Loucy (cell line): ENCODE data around the gene CDC14A.

Source experiments
- H2AFZ ChIP-seq: fragments of 200-600 bp; sonication (generic); 2 replicates; pipeline ENCODE4 v1.6.0; 2016; ENCODE audit warnings: antibody characterized with exemption, mild to moderate bottlenecking, low read length, moderate library complexity
- H3F3A ChIP-seq: fragments of 200-600 bp; 2 replicates; pipeline ENCODE4 v1.6.0; 2016; ENCODE audit warnings: antibody characterized with exemption, low read depth, mild to moderate bottlenecking
- H3K27me3 ChIP-seq: fragments of 200-600 bp; sonication (generic); 2 replicates; pipeline ENCODE4 v1.6.1; 2014; ENCODE audit warnings: low read length, mild to moderate bottlenecking; ENCODE audit not compliant: insufficient read depth, poor library complexity, severe bottlenecking
- H3K36me3 ChIP-seq: fragments of 200-600 bp; sonication (generic); 2 replicates; pipeline ENCODE4 v1.6.1; 2016; ENCODE audit warnings: low read length; ENCODE audit not compliant: insufficient read depth
- H3K4me1 ChIP-seq: fragments of 200-600 bp; sonication (generic); 2 replicates; pipeline ENCODE4 v1.5.1; 2014; ENCODE audit warnings: low read length, mild to moderate bottlenecking; ENCODE audit not compliant: insufficient read depth, poor library complexity, severe bottlenecking
- H3K4me2 ChIP-seq: fragments of 200-600 bp; sonication (generic); 2 replicates; pipeline ENCODE4 v1.6.0; 2014; ENCODE audit warnings: antibody characterized with exemption, low read length, low read depth, mild to moderate bottlenecking; ENCODE audit not compliant: poor library complexity, severe bottlenecking
- H3K4me3 ChIP-seq: fragments of 200-600 bp; sonication (generic); 2 replicates; pipeline ENCODE4 v1.5.1; 2014; ENCODE audit warnings: low read length, mild to moderate bottlenecking, mixed read lengths; ENCODE audit not compliant: poor library complexity, severe bottlenecking
- H3K79me2 ChIP-seq: fragments of 200-600 bp; sonication (generic); 2 replicates; pipeline ENCODE4 v1.6.1; 2014; ENCODE audit warnings: low read length; ENCODE audit not compliant: insufficient read depth
- H3K9ac ChIP-seq: fragments of 200-600 bp; sonication (generic); 2 replicates; pipeline ENCODE4 v1.6.0; 2014; ENCODE audit warnings: mild to moderate bottlenecking, low read depth, low read length, moderate library complexity; ENCODE audit not compliant: poor library complexity, severe bottlenecking
- H3K9me2 ChIP-seq: fragments of 200-600 bp; sonication (generic); replicated peaks from 2 replicates; pipeline ENCODE4 v1.6.1; 2016; ENCODE audit warnings: low read depth, low read length, mixed read lengths
- H3K9me3 ChIP-seq: fragments of 200-600 bp; sonication (generic); 2 replicates; pipeline ENCODE4 v1.6.1; 2014; ENCODE audit warnings: mild to moderate bottlenecking, antibody characterized with exemption, low read length, low read depth; ENCODE audit not compliant: insufficient read depth
- H4K20me1 ChIP-seq: fragments of 200-600 bp; sonication (generic); 2 replicates; pipeline ENCODE4 v1.6.0; 2014; ENCODE audit warnings: antibody characterized with exemption, low read length, mild to moderate bottlenecking; ENCODE audit not compliant: insufficient read depth, poor library complexity, severe bottlenecking
- CTCF ChIP-seq: fragments of 200-600 bp; sonication (generic); conservative IDR thresholded peaks from 2 replicates; pipeline ENCODE4 v1.5.1; 2014; ENCODE audit warnings: mild to moderate bottlenecking, antibody characterized with exemption, low read length
- EZH2phosphoT487 ChIP-seq: fragments of 200-600 bp; IDR thresholded peaks from 2 replicates; pipeline ENCODE4 v1.6.1; 2018; ENCODE audit warnings: antibody characterized with exemption, mild to moderate bottlenecking, moderate library complexity, borderline replicate concordance

The CDC14A gene

GRCh38 chr1:100392756-100393155 lies 40.5 kb downstream of the CDC14A start:
- no peaks in the 10 kb centered on the region for H3K9me2 ChIP-seq
- TF ChIP-seq EZH2phosphoT487 (no peak), CTCF (no peak)
- H3F3A ChIP-seq = no peaks in the 10 kb centered on the region
- peaks cover 8% of the 10 kb centered on the region for H3K79me2 ChIP-seq
- H2AFZ ChIP-seq = no peak overlapping the region
- H3K36me3 ChIP-seq = peaks cover 16% of the 10 kb centered on the region; the same call in 1 of the 2 replicates
- H3K4me3 ChIP-seq = no peak overlapping the region
- H3K27me3 ChIP-seq = no peaks in the 10 kb centered on the region
- no peaks in the 10 kb centered on the region for H4K20me1 ChIP-seq
- H3K9me3 ChIP-seq = no peaks in the 10 kb centered on the region
- H3K4me1 ChIP-seq = peaks cover 28% of the 10 kb centered on the region
- no peak overlapping the region for H3K4me2 ChIP-seq
- H3K9ac ChIP-seq = no peak overlapping the region

GRCh38 chr1:100394285-100394684 lies 42.0 kb downstream of the CDC14A start:
- no peak overlapping the region for H3K4me3 ChIP-seq

GRCh38 chr1:100395913-100396312 lies 43.6 kb downstream of the CDC14A start:
- no peak overlapping the region for H3K4me3 ChIP-seq
- no peaks in the 10 kb centered on the region for H3K9me3 ChIP-seq
- no peak overlapping the region for H3K9ac ChIP-seq
- TF ChIP-seq CTCF = no peak
- TF ChIP-seq EZH2phosphoT487 = no peak
- no peaks in the 10 kb centered on the region for H3K27me3 ChIP-seq
- peaks cover 10% of the 10 kb centered on the region for H3F3A ChIP-seq
- H3K4me2 ChIP-seq = no peak overlapping the region
- H3K36me3 ChIP-seq = peaks cover 16% of the 10 kb centered on the region; the same call in 1 of the 2 replicates
- no peak overlapping the region for H2AFZ ChIP-seq
- H4K20me1 ChIP-seq = no peaks in the 10 kb centered on the region
- no peaks in the 10 kb centered on the region for H3K9me2 ChIP-seq
- H3K79me2 ChIP-seq = peaks cover 21% of the 10 kb centered on the region
- peaks cover 46% of the 10 kb centered on the region for H3K4me1 ChIP-seq

More at GRCh38 chr1:100394285-100394684, 42.0 kb downstream of the CDC14A start:
- Histone ChIP-seq H3K9ac (no peak overlapping the region), H3K27me3 (no peaks in the 10 kb centered on the region), H3F3A (no peaks in the 10 kb centered on the region), H3K79me2 (peaks cover 18% of the 10 kb centered on the region), H3K36me3 (peaks cover 16% of the 10 kb centered on the region; the same call in 1 of the 2 replicates), H4K20me1 (no peaks in the 10 kb centered on the region), H2AFZ (no peak overlapping the region), H3K4me2 (no peak overlapping the region), H3K4me1 (peaks cover 32% of the 10 kb centered on the region), H3K9me3 (no peaks in the 10 kb centered on the region), H3K9me2 (no peaks in the 10 kb centered on the region)
- TF ChIP-seq CTCF = no peak
- TF ChIP-seq EZH2phosphoT487 = no peak
